H1 (cell line): ENCODE data around the gene PANX1. TPM values are rescaled to one million over a fixed set of nuclear protein-coding genes. Genes with fewer than 3 reads are reported as not detected.

Experiments
- TEAD4 ChIP-seq: IDR thresholded peaks from 2 replicates; pipeline ENCODE4 v1.6.1; 2012; ENCODE audit warnings: low read depth, low read length, inconsistent platforms, mixed read lengths
- polyA plus RNA-seq, 7 experiments: library from polyadenylated mRNA; depleted of rRNA in 3 of 7; stranded (reverse) in 5 of 7; unstranded in 2 of 7; fragments of >200 nt in 5 of 7; fragments of 200-250 nt in 2 of 7; gene quantifications; 1 replicate in 5 of 7; 2 replicates in 1 of 7; 4 replicates in 1 of 7; pipeline versions ENCODE4 v1.2.1 to v1.2.3, GENCODE V29; 2011 to 2013; ENCODE audit warnings: missing spikeins in 2 of 7, mixed read lengths in 2 of 7
- total RNA-seq: library from RNA; stranded (reverse); fragmentation: NEBNext Ultra II Directional; extraction: Animal tissue kit (Norgen Biotek cat#: 25700); gene quantifications from 2 replicates; pipeline ENCODE4 v1.2.1, GENCODE V29; 2021
- TF ChIP-seq, protein P1 (sequence below): IDR thresholded peaks from 2 replicates; pipeline ENCODE4 v1.6.1; 2011; ENCODE audit warnings: low read length, improper control_type of control experiment

PANX1 gene
- total and polyA plus RNA-seq, 2 of the 8 experiments (the other 6 are each of a cell fraction or from before 2014, with no cell fraction given) = 15.9 to 35.2 TPM

DNA sequence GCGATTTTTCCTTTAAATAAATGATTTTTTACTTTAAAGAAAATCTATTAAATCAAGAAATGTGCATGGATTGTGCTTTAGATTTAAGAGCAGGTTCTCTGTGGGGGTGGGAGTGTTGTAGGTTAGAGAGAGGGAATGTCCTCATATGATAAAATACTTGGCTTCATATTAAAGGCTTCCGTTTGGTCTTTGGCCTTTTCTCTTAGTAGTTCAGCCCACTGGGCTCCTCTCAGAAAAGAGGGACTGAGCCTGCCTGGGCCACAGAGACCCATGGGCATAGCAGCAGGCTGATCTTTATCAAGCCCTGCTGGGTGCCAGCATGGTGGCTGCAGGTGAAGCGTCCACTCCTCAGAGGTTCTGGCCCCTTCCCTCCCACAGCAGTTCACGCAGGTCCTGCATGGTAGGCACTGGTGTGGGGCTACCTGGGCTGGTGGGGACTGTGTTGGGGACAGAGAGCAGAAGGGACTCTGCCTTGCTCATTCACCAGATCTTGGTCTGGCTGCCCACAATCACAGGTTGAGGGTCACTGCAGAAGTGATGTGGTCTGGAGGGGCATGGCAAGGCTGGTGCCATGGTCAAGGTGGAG, 4.3 kb downstream of the PANX1 start (continued):
- TF ChIP-seq, protein P1, sequence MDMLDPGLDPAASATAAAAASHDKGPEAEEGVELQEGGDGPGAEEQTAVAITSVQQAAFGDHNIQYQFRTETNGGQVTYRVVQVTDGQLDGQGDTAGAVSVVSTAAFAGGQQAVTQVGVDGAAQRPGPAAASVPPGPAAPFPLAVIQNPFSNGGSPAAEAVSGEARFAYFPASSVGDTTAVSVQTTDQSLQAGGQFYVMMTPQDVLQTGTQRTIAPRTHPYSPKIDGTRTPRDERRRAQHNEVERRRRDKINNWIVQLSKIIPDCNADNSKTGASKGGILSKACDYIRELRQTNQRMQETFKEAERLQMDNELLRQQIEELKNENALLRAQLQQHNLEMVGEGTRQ = no peak
- no peak for TF ChIP-seq TEAD4
